ENCODE data around the gene GAPDHS. TPM values are rescaled to one million over a fixed set of nuclear protein-coding genes. Genes with fewer than 3 reads are reported as not detected.

Gene GAPDHS
- total and polyA plus RNA-seq, 2 of the 4 experiments (the other 2 are of a cell fraction), result not detected

DNA sequence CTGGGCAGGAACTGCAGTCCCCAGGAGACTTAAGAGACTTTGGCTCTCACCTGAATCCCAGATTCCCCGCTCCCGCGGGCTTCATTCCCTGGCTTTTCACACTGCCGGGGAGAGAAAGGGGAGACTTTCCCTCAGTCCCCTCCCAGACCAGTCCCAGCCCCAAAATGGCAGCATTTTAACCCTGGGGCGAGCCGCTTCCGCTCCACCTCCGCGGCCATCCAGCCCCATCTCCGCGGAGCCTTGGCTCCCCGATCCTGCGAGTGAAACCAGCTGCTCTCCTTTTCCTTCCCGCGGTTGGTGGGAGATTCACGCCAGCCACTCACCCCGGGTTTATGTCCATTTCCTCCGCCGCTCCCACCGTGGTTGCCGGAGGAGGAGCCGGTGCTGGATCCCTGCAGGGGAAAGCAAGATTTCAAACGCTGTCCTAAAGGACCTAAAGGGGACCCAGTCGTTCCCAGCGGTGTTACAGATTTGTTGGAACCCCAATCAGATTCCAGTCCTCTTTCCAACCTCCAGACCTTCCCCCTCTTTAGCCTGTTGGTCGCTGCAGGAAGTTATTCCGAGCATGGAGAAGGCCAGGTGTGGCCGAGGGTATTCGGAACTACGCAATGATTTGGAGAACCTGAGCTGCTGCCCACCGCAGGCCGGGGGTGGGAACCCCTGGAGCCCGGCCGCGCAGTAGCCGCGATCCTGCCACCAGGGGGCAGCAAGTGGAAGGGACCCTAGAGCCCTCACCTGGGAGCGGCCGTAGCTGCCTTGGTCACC is 23.2 kb upstream of the GAPDHS start (continued):
- no peak for TF ChIP-seq MXI1 (IDR thresholded peaks at IDR 0.05; ENCODE audit: borderline replicate concordance, low read depth, low read length)
- no peak for TF ChIP-seq NFE2L2 (IDR thresholded peaks at IDR 0.05; ENCODE audit: low read depth, low read length)
- TF ChIP-seq CHD1 (IDR thresholded peaks at IDR 0.05; ENCODE audit: low read depth, low read length), result no peak

DNA sequence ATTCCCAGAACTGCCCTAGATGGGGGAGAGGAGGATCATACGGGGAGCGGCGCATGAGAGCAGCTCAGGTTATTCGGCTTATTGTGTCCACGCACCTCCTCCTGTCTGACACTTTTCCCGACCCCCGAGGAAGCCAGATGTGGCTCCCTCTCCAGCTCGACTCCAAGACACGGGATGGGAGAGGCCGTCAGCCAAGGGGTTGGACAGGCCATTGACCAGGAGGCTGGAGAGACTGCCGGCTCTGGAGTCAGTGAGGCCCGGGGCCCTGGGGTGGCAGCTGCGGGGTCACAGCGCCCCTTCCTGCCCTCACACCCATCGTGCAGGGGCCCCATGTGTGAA is 22.7 kb upstream of the GAPDHS start:
- no peaks in the 10 kb centered on the region for H4K20me1 ChIP-seq (ENCODE audit: insufficient read depth, low read length)
- H3K27me3 ChIP-seq (ENCODE audit: control insufficient read depth, insufficient read depth, low read length), result peaks cover 66% of the 10 kb centered on the region
- intact Hi-C loops (cut with micrococcal nuclease), result loop anchor here (2.0 kb wide), 1 partner anchor 34 kb away; the partner anchor contains the start of gene TMEM147
- H3K79me1 ChIP-seq (ENCODE audit: low read depth in 1 of 2, low read length in 2 of 2), result no peaks in the 10 kb centered on the region
- H3K18ac ChIP-seq (ENCODE audit: low read depth, low read length), result no peak overlapping the region
- peaks cover 5% of the 10 kb centered on the region; the same call in 1 of the 2 replicates for H3K4me1 ChIP-seq (ENCODE audit: control insufficient read depth, insufficient read depth, low read length)
- 27% methylated on average over 3 of the region's 15 CpGs; no CpG with 5 or more reads in 1 of the 2 experiments for WGBS, 2 experiments (ENCODE audit: extremely low coverage in 2 of 2, insufficient read length in 1 of 2)
- H3K36me3 ChIP-seq (ENCODE audit: control insufficient read depth, insufficient read depth, low read length), result no peaks in the 10 kb centered on the region
- H3K56ac ChIP-seq (ENCODE audit: extremely low read depth, insufficient read depth, low read length), result no peak overlapping the region
- H2AK5ac ChIP-seq (ENCODE audit: low read depth, low read length), result peak overlapping the region; percentile 50; the same call in 1 of the 2 replicates
- no peaks in the 10 kb centered on the region for H3K9me3 ChIP-seq (ENCODE audit: control insufficient read depth, insufficient read depth, low read length)
- no peaks in the 10 kb centered on the region; the same call in 1 of the 2 replicates for H3K9me1 ChIP-seq (ENCODE audit: insufficient read depth, low read length)
- H3K23ac ChIP-seq (ENCODE audit: low read depth, low read length), result no peak overlapping the region
- H3K14ac ChIP-seq (replicated peaks; ENCODE audit: low read depth, low read length), result no peak overlapping the region
- H3K9ac ChIP-seq (ENCODE audit: low read depth, low read length), result no peak overlapping the region
- no peak overlapping the region for H2BK20ac ChIP-seq (ENCODE audit: low read depth, low read length)
- H4K5ac ChIP-seq (ENCODE audit: low read depth, low read length), result no peak overlapping the region
- H4K91ac ChIP-seq (ENCODE audit: insufficient read depth, low read depth, low read length), result no peak overlapping the region
- H2BK120ac ChIP-seq (ENCODE audit: low read depth, low read length), result no peak overlapping the region
- H3K4me2 ChIP-seq (ENCODE audit: low read depth, low read length), result peak overlapping the region; percentile 56
- BruUV-seq (replicated peaks), result no TSS peak
- in situ Hi-C loops (cut with MboI; ENCODE audit: low sequenced_read_pairs), result no loop called here
- H4K8ac ChIP-seq (ENCODE audit: low read depth in 2 of 2, low read length in 2 of 2), result peak overlapping the region in 1 of 2 experiments; percentile 73; a peak in 1 of 4 replicates
- DNase-seq, result no peak
- H3K4me3 ChIP-seq (ENCODE audit: insufficient read depth, low read depth, low read length), result peak overlapping the region; percentile 25; the same call in 1 of the 2 replicates
- H2AK9ac ChIP-seq (replicated peaks; ENCODE audit: low read depth, low read length, poor library complexity), result peak overlapping the region; percentile 94
- no peak overlapping the region; the same call in 2 of the 3 replicates for H2BK15ac ChIP-seq (ENCODE audit: low read depth, low read length)
- no peak overlapping the region for H2BK5ac ChIP-seq (ENCODE audit: low read depth, low read length, poor library complexity, severe bottlenecking)
- ChIA-PET POLR2A (ENCODE audit: unreplicated experiment) (no interaction called here), CTCF (interaction anchor here (1.0 kb wide), 2 partner anchors 8 to 15 kb away, joined by 3 to 4 read pairs; no protein-coding TSS in a partner anchor)
- H3K4ac ChIP-seq (ENCODE audit: low read depth, low read length), result 0 out of 2 replicates have a peak overlapping the region, but pooled peaks have one; percentile 38
- no peak; the same call in 1 of the 2 replicates for ATAC-seq (ENCODE audit: low read depth)
- dilution Hi-C loops (cut with HindIII; ENCODE audit: low sequenced_read_pairs, unreplicated experiment), result no loop called here
- peak overlapping the region; percentile 93 for H2AFZ ChIP-seq (replicated peaks; ENCODE audit: low read length, poor library complexity)
- H3K27ac ChIP-seq (ENCODE audit: insufficient read depth, low read length), result no peak overlapping the region
- TF ChIP-seq MAFK (IDR thresholded peaks at IDR 0.05; ENCODE audit: low read depth, low read length) (no peak), CHD1 (IDR thresholded peaks at IDR 0.05; ENCODE audit: low read depth, low read length) (no peak), BHLHE40 (IDR thresholded peaks at IDR 0.05; ENCODE audit: low read depth, low read length) (no peak), FOS (IDR thresholded peaks at IDR 0.05; ENCODE audit: low read depth, low read length) (no peak), MXI1 (IDR thresholded peaks at IDR 0.05; ENCODE audit: borderline replicate concordance, low read depth, low read length) (no peak), MAZ (IDR thresholded peaks at IDR 0.05; ENCODE audit: borderline replicate concordance, low read depth, low read length) (no peak), NFE2L2 (IDR thresholded peaks at IDR 0.05; ENCODE audit: low read depth, low read length) (no peak), RAD21 (IDR thresholded peaks at IDR 0.05; ENCODE audit: low read length) (no peak), RCOR1 (IDR thresholded peaks at IDR 0.05; ENCODE audit: insufficient replicate concordance, low read length) (no peak), CEBPB (IDR thresholded peaks at IDR 0.05; ENCODE audit: low read depth, low read length) (no peak)
- TF ChIP-seq, protein P1, sequence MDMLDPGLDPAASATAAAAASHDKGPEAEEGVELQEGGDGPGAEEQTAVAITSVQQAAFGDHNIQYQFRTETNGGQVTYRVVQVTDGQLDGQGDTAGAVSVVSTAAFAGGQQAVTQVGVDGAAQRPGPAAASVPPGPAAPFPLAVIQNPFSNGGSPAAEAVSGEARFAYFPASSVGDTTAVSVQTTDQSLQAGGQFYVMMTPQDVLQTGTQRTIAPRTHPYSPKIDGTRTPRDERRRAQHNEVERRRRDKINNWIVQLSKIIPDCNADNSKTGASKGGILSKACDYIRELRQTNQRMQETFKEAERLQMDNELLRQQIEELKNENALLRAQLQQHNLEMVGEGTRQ (IDR thresholded peaks at IDR 0.05; ENCODE audit: low read depth, low read length), result no peak
- TF ChIP-seq, protein P2, sequence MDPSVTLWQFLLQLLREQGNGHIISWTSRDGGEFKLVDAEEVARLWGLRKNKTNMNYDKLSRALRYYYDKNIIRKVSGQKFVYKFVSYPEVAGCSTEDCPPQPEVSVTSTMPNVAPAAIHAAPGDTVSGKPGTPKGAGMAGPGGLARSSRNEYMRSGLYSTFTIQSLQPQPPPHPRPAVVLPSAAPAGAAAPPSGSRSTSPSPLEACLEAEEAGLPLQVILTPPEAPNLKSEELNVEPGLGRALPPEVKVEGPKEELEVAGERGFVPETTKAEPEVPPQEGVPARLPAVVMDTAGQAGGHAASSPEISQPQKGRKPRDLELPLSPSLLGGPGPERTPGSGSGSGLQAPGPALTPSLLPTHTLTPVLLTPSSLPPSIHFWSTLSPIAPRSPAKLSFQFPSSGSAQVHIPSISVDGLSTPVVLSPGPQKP (IDR thresholded peaks at IDR 0.05; ENCODE audit: borderline replicate concordance, low read depth, low read length), result no peak
